Keratinocyte (primary cell): ENCODE results near the gene CFC1.
"Not testable (repeated sequence)": the region's sequence is repeated elsewhere in the genome, so short reads cannot be mapped to it uniquely, and the experiment has no call there.

Experiments used
- EZH2 ChIP-seq: IDR thresholded peaks from one replicate; pipeline ENCODE4 v1.6.1; 2012; ENCODE audit warnings: inconsistent platforms, mild to moderate bottlenecking, low read length, moderate library complexity
- TF ChIP-seq, protein P1 (sequence below), 3 experiments: IDR thresholded peaks in 1 of 3; conservative IDR thresholded peaks in 1 of 3; optimal IDR thresholded peaks in 1 of 3; 2 replicates in 2 of 3; 3 replicates in 1 of 3; pipeline versions ENCODE3 to v1.5.1; 2011; ENCODE audit warnings: low read length in 3 of 3, mild to moderate bottlenecking in 3 of 3, moderate library complexity in 2 of 3, control low read depth in 1 of 3, inconsistent platforms in 1 of 3; ENCODE audit not compliant: insufficient read depth in 2 of 3; ENCODE audit errors: extremely low read depth in 1 of 3

DNA sequence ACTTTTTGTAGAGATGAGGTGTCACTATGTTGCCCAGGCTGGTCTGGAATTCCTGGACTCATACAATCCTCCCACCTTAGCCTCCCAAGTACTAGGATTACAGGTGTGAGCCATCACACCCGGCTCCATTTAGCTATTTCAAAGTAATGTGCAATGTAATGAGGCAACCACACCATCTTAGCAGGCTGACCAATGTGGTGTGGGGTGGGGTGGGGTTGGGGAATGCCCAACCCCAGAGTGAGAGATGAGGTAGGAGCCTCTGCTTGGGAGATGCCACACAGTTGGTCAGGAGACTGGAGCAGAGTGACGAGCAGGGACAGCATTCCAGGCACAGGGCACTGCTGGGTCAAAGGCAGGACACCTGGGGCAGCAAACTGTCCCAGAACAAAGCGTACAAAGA lies 51.0 kb downstream of the CFC1 start:
- TF ChIP-seq, protein P1, sequence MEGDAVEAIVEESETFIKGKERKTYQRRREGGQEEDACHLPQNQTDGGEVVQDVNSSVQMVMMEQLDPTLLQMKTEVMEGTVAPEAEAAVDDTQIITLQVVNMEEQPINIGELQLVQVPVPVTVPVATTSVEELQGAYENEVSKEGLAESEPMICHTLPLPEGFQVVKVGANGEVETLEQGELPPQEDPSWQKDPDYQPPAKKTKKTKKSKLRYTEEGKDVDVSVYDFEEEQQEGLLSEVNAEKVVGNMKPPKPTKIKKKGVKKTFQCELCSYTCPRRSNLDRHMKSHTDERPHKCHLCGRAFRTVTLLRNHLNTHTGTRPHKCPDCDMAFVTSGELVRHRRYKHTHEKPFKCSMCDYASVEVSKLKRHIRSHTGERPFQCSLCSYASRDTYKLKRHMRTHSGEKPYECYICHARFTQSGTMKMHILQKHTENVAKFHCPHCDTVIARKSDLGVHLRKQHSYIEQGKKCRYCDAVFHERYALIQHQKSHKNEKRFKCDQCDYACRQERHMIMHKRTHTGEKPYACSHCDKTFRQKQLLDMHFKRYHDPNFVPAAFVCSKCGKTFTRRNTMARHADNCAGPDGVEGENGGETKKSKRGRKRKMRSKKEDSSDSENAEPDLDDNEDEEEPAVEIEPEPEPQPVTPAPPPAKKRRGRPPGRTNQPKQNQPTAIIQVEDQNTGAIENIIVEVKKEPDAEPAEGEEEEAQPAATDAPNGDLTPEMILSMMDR (optimal IDR thresholded peaks at IDR 0.05 in 1 of 3, IDR thresholded peaks at IDR 0.05 in 1 of 3, conservative IDR thresholded peaks at IDR 0.05 in 1 of 3; ENCODE audit: extremely low read depth in 1 of 3, insufficient read depth in 2 of 3, low read length in 3 of 3) = not testable (repeated sequence)
- not testable (repeated sequence) for TF ChIP-seq EZH2
